ENCODE measurements around the gene EEF1AKMT2.
"Not testable (repeated sequence)": the region's sequence is repeated elsewhere in the genome, so short reads cannot be mapped to it uniquely, and the experiment has no call there.

The EEF1AKMT2 gene

GRCh38 chr10:124791547-124792348 is at the start of gene EEF1AKMT2:
Gene EEF1AKMT2, minus strand, starts transcription at chr10:124791887. Its CDS starts 54 bp downstream, at chr10:124791833.
- peak within 1 kb of the TSS; percentile 76 for H3K27ac ChIP-seq (ENCODE audit: low read length)
- H3K9me3 ChIP-seq (ENCODE audit: control insufficient read depth in 1 of 2, low read length in 2 of 2), result no peaks in the 10 kb centered on the region
- no peaks in the 10 kb centered on the region for H3K27me3 ChIP-seq (ENCODE audit: low read depth, low read length)
- H3K4me1 ChIP-seq (ENCODE audit: control insufficient read depth in 1 of 2, insufficient read depth in 2 of 2, low read length in 2 of 2), result peaks cover 3 to 10% of the 10 kb centered on the region in 2 donors
- peak within 1 kb of the TSS; percentile 92 to 99 for H3K4me3 ChIP-seq (ENCODE audit: low read depth in 1 of 2, low read length in 2 of 2)
- H3K36me3 ChIP-seq (ENCODE audit: control insufficient read depth in 1 of 2, insufficient read depth in 2 of 2, low read length in 2 of 2), result no peaks in the 10 kb centered on the region

GRCh38 chr10:124837687-124838086 is 46.0 kb upstream of the EEF1AKMT2 start:
- Histone ChIP-seq H3K4me3 (ENCODE audit: low read depth in 1 of 2, low read length in 2 of 2) (no peak overlapping the region), H3K27me3 (ENCODE audit: low read depth, low read length) (no peaks in the 10 kb centered on the region), H3K27ac (ENCODE audit: low read length) (no peak overlapping the region), H3K4me1 (ENCODE audit: control insufficient read depth in 1 of 2, insufficient read depth in 2 of 2, low read length in 2 of 2) (peaks cover 0 to 6% of the 10 kb centered on the region in 2 donors), H3K36me3 (ENCODE audit: control insufficient read depth in 1 of 2, insufficient read depth in 2 of 2, low read length in 2 of 2) (peaks cover 29 to 33% of the 10 kb centered on the region in 2 donors), H3K9me3 (ENCODE audit: control insufficient read depth in 1 of 2, low read length in 2 of 2) (no peaks in the 10 kb centered on the region)

GRCh38 chr10:124831116-124831515 is 39.4 kb upstream of the EEF1AKMT2 start:
- Histone ChIP-seq H3K9me3 (ENCODE audit: control insufficient read depth in 1 of 2, low read length in 2 of 2) (no peaks in the 10 kb centered on the region), H3K27ac (ENCODE audit: low read length) (peak overlapping the region; percentile 6), H3K36me3 (ENCODE audit: control insufficient read depth in 1 of 2, insufficient read depth in 2 of 2, low read length in 2 of 2) (peaks cover 49 to 62% of the 10 kb centered on the region in 2 donors)

GRCh38 chr10:124830445-124830844 is 38.8 kb upstream of the EEF1AKMT2 start:
- Histone ChIP-seq H3K4me3 (ENCODE audit: low read depth in 1 of 2, low read length in 2 of 2) (no peak overlapping the region), H3K27ac (ENCODE audit: low read length) (no peak overlapping the region), H3K36me3 (ENCODE audit: control insufficient read depth in 1 of 2, insufficient read depth in 2 of 2, low read length in 2 of 2) (peaks cover 43 to 55% of the 10 kb centered on the region in 2 donors), H3K9me3 (ENCODE audit: control insufficient read depth in 1 of 2, low read length in 2 of 2) (no peaks in the 10 kb centered on the region), H3K4me1 (ENCODE audit: control insufficient read depth in 1 of 2, insufficient read depth in 2 of 2, low read length in 2 of 2) (no peaks in the 10 kb centered on the region), H3K27me3 (ENCODE audit: low read depth, low read length) (no peaks in the 10 kb centered on the region)

More at GRCh38 chr10:124831116-124831515, 39.4 kb upstream of the EEF1AKMT2 start:
- Histone ChIP-seq H3K4me1 (ENCODE audit: control insufficient read depth in 1 of 2, insufficient read depth in 2 of 2, low read length in 2 of 2) (no peaks in the 10 kb centered on the region), H3K27me3 (ENCODE audit: low read depth, low read length) (no peaks in the 10 kb centered on the region), H3K4me3 (ENCODE audit: low read depth in 1 of 2, low read length in 2 of 2) (no peak overlapping the region)

- no peaks in the 10 kb centered on the region for H3K27me3 ChIP-seq (ENCODE audit: low read depth, low read length)
- no peaks in the 10 kb centered on the region for H3K4me1 ChIP-seq (ENCODE audit: control insufficient read depth in 1 of 2, insufficient read depth in 2 of 2, low read length in 2 of 2)
- no peak overlapping the region for H3K27ac ChIP-seq (ENCODE audit: low read length)
- peaks cover 34 to 48% of the 10 kb centered on the region in 2 donors for H3K36me3 ChIP-seq (ENCODE audit: control insufficient read depth in 1 of 2, insufficient read depth in 2 of 2, low read length in 2 of 2)
- H3K4me3 ChIP-seq (ENCODE audit: low read depth in 1 of 2, low read length in 2 of 2), result no peak overlapping the region
- H3K9me3 ChIP-seq (ENCODE audit: control insufficient read depth in 1 of 2, low read length in 2 of 2), result no peaks in the 10 kb centered on the region
These were observed 37.9 kb upstream of the EEF1AKMT2 start for GRCh38 chr10:124829447-124830115.

GRCh38 chr10:124827474-124827873 is 35.8 kb upstream of the EEF1AKMT2 start:
- Histone ChIP-seq H3K27ac (ENCODE audit: low read length) (no peak overlapping the region), H3K27me3 (ENCODE audit: low read depth, low read length) (no peaks in the 10 kb centered on the region), H3K36me3 (ENCODE audit: control insufficient read depth in 1 of 2, insufficient read depth in 2 of 2, low read length in 2 of 2) (peaks cover 25 to 33% of the 10 kb centered on the region in 2 donors), H3K4me3 (ENCODE audit: low read depth in 1 of 2, low read length in 2 of 2) (no peak overlapping the region), H3K9me3 (ENCODE audit: control insufficient read depth in 1 of 2, low read length in 2 of 2) (no peaks in the 10 kb centered on the region), H3K4me1 (ENCODE audit: control insufficient read depth in 1 of 2, insufficient read depth in 2 of 2, low read length in 2 of 2) (no peaks in the 10 kb centered on the region)

GRCh38 chr10:124826262-124826661 is 34.6 kb upstream of the EEF1AKMT2 start:
- H3K27me3 ChIP-seq (ENCODE audit: low read depth, low read length), result no peaks in the 10 kb centered on the region
- H3K27ac ChIP-seq (ENCODE audit: low read length), result no peak overlapping the region
- H3K9me3 ChIP-seq (ENCODE audit: control insufficient read depth in 1 of 2, low read length in 2 of 2), result no peaks in the 10 kb centered on the region
- peaks cover 27 to 34% of the 10 kb centered on the region in 2 donors for H3K36me3 ChIP-seq (ENCODE audit: control insufficient read depth in 1 of 2, insufficient read depth in 2 of 2, low read length in 2 of 2)
- no peaks in the 10 kb centered on the region for H3K4me1 ChIP-seq (ENCODE audit: control insufficient read depth in 1 of 2, insufficient read depth in 2 of 2, low read length in 2 of 2)
- no peak overlapping the region for H3K4me3 ChIP-seq (ENCODE audit: low read depth in 1 of 2, low read length in 2 of 2)

GRCh38 chr10:124825702-124826101 is 34.0 kb upstream of the EEF1AKMT2 start:
- H3K36me3 ChIP-seq (ENCODE audit: control insufficient read depth in 1 of 2, insufficient read depth in 2 of 2, low read length in 2 of 2), result peaks cover 22 to 35% of the 10 kb centered on the region in 2 donors

GRCh38 chr10:124824932-124825331 is 33.2 kb upstream of the EEF1AKMT2 start:
- H3K27me3 ChIP-seq (ENCODE audit: low read depth, low read length); H3K27ac ChIP-seq (ENCODE audit: low read length); H3K4me3 ChIP-seq (ENCODE audit: low read depth in 1 of 2, low read length in 2 of 2); H3K9me3 ChIP-seq (ENCODE audit: control insufficient read depth in 1 of 2, low read length in 2 of 2); H3K4me1 ChIP-seq (ENCODE audit: control insufficient read depth in 1 of 2, insufficient read depth in 2 of 2, low read length in 2 of 2): not testable (repeated sequence)
- peaks cover 24 to 34% of the 10 kb centered on the region in 2 donors for H3K36me3 ChIP-seq (ENCODE audit: control insufficient read depth in 1 of 2, insufficient read depth in 2 of 2, low read length in 2 of 2)

More at GRCh38 chr10:124825702-124826101, 34.0 kb upstream of the EEF1AKMT2 start:
- Histone ChIP-seq H3K9me3 (ENCODE audit: control insufficient read depth in 1 of 2, low read length in 2 of 2) (no peaks in the 10 kb centered on the region), H3K27ac (ENCODE audit: low read length) (no peak overlapping the region), H3K4me3 (ENCODE audit: low read depth in 1 of 2, low read length in 2 of 2) (no peak overlapping the region), H3K4me1 (ENCODE audit: control insufficient read depth in 1 of 2, insufficient read depth in 2 of 2, low read length in 2 of 2) (no peaks in the 10 kb centered on the region), H3K27me3 (ENCODE audit: low read depth, low read length) (no peaks in the 10 kb centered on the region)

- Histone ChIP-seq H3K9me3 (ENCODE audit: control insufficient read depth in 1 of 2, low read length in 2 of 2) (no peaks in the 10 kb centered on the region), H3K36me3 (ENCODE audit: control insufficient read depth in 1 of 2, insufficient read depth in 2 of 2, low read length in 2 of 2) (peaks cover 23 to 30% of the 10 kb centered on the region in 2 donors), H3K4me1 (ENCODE audit: control insufficient read depth in 1 of 2, insufficient read depth in 2 of 2, low read length in 2 of 2) (no peaks in the 10 kb centered on the region), H3K27ac (ENCODE audit: low read length) (no peak overlapping the region), H3K27me3 (ENCODE audit: low read depth, low read length) (no peaks in the 10 kb centered on the region), H3K4me3 (ENCODE audit: low read depth in 1 of 2, low read length in 2 of 2) (no peak overlapping the region)
These were observed 32.8 kb upstream of the EEF1AKMT2 start for GRCh38 chr10:124824507-124824906.

- no peak overlapping the region for H3K27ac ChIP-seq (ENCODE audit: low read length)
- peaks cover 14 to 31% of the 10 kb centered on the region in 2 donors for H3K36me3 ChIP-seq (ENCODE audit: control insufficient read depth in 1 of 2, insufficient read depth in 2 of 2, low read length in 2 of 2)
- no peaks in the 10 kb centered on the region for H3K9me3 ChIP-seq (ENCODE audit: control insufficient read depth in 1 of 2, low read length in 2 of 2)
- no peaks in the 10 kb centered on the region for H3K27me3 ChIP-seq (ENCODE audit: low read depth, low read length)
- no peaks in the 10 kb centered on the region for H3K4me1 ChIP-seq (ENCODE audit: control insufficient read depth in 1 of 2, insufficient read depth in 2 of 2, low read length in 2 of 2)
- no peak overlapping the region for H3K4me3 ChIP-seq (ENCODE audit: low read depth in 1 of 2, low read length in 2 of 2)
These were observed 29.8 kb upstream of the EEF1AKMT2 start for GRCh38 chr10:124821520-124821919.

Data from muscle layer of duodenum (tissue), 2 donors.